Brain microvascular endothelial cell (primary cell): ENCODE results near the gene MMUT.

Experiments
- DNase-seq: peaks from one replicate; pipeline ENCODE4 v3.0.0-alpha.2; 2020
- H3K27ac ChIP-seq: fragments of 250-450 bp; sonication (Bioruptor Pico); 2 replicates; pipeline ENCODE4 v1.5.1; 2020; ENCODE audit warnings: mild to moderate bottlenecking, moderate library complexity
- H3K27me3 ChIP-seq: fragments of 250-450 bp; sonication (Bioruptor Pico); replicated peaks from 2 replicates; pipeline ENCODE4 v1.5.1; 2020; ENCODE audit warnings: mild to moderate bottlenecking
- H3K36me3 ChIP-seq: fragments of 250-450 bp; sonication (Bioruptor Pico); replicated peaks from 2 replicates; pipeline ENCODE4 v1.5.1; 2020; ENCODE audit warnings: mild to moderate bottlenecking
- H3K4me3 ChIP-seq: 2 replicates; pipeline ENCODE4 v1.5.1; 2011; ENCODE audit warnings: low read depth, mild to moderate bottlenecking, control low read depth, low read length, moderate library complexity
- in situ Hi-C: cut with HindIII; loops from 2 replicates; pipeline ENCODE4 v1.10.0; 2017; ENCODE audit warnings: low sequenced_read_pairs, low pct_ligation_motif_present
- TF ChIP-seq, protein P1 (sequence below): IDR thresholded peaks from 2 replicates; pipeline ENCODE4 v1.5.1; 2011; ENCODE audit warnings: low read depth, mild to moderate bottlenecking, moderate library complexity, low read length, control low read depth, inconsistent platforms; ENCODE audit errors: missing control alignments

MMUT gene

DNA sequence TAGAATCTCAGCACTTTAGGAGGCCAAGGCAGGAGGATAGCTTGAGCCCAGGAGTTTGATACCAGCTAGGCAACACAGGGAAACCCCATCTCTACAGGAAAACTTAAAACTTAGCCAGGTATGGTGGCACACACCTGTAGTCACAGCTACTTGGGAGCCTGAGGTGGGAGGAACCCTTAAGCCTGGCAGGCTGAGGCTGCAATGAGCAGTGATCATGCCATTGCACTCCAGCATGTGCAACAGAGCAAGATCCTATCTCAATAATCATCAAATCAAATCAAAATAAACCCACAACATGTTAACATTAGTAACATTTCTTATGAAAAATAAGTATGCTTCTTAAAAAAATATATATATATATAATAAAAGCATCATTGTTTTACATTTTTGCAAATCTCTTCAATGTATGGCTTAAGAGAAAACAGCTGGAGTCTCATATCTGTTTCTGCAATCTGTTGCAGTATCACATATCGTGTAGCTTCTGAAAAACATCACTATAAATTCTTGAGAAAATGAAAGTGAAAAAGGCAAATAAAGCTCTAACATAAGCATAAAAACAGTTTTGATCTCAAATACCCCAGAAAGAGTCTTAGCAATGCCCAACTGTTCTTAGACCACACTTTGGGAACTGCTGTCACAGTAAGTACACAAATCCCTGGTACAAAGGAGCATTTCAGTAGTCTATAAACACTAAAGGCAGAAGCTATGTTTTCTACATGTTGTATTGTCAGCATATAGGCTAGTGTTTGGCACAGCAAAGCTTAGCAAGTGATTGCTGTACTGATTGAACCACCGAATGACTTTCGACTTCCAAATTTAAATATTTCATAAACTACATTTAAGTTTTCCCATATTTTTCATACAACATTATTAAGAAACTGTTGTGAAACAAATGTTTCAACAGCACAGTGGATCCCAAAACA is 8.0 kb downstream of the MMUT start:
- no peak for DNase-seq
- TF ChIP-seq, protein P1, sequence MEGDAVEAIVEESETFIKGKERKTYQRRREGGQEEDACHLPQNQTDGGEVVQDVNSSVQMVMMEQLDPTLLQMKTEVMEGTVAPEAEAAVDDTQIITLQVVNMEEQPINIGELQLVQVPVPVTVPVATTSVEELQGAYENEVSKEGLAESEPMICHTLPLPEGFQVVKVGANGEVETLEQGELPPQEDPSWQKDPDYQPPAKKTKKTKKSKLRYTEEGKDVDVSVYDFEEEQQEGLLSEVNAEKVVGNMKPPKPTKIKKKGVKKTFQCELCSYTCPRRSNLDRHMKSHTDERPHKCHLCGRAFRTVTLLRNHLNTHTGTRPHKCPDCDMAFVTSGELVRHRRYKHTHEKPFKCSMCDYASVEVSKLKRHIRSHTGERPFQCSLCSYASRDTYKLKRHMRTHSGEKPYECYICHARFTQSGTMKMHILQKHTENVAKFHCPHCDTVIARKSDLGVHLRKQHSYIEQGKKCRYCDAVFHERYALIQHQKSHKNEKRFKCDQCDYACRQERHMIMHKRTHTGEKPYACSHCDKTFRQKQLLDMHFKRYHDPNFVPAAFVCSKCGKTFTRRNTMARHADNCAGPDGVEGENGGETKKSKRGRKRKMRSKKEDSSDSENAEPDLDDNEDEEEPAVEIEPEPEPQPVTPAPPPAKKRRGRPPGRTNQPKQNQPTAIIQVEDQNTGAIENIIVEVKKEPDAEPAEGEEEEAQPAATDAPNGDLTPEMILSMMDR: no peak
- H3K27me3 ChIP-seq: no peaks in the 10 kb centered on the region
- H3K27ac ChIP-seq: no peak overlapping the region
- H3K4me3 ChIP-seq: no peak overlapping the region
- peaks cover 2% of the 10 kb centered on the region for H3K36me3 ChIP-seq
- in situ Hi-C loops: no loop called here

DNA sequence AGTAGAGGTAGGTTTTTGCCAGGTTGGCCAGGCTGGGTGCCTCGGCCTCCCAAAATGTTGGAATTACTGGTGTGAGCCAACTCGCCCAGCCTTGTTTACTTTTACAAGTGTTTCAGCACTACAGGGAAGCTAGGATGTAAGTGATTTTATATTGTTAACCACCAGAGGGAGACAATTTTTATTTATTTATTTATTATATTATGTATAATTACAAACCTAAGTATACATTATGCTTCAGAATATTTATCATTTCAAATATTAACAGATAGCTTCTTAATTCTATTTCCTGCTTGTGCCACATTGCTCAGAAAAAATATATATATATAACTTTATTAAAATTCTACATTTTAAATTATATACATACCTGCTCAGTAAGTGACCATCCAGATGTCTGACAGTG is 9.8 kb downstream of the MMUT start:
- no peak for DNase-seq
- in situ Hi-C loops: no loop called here
- peaks cover 2% of the 10 kb centered on the region for H3K36me3 ChIP-seq

DNA sequence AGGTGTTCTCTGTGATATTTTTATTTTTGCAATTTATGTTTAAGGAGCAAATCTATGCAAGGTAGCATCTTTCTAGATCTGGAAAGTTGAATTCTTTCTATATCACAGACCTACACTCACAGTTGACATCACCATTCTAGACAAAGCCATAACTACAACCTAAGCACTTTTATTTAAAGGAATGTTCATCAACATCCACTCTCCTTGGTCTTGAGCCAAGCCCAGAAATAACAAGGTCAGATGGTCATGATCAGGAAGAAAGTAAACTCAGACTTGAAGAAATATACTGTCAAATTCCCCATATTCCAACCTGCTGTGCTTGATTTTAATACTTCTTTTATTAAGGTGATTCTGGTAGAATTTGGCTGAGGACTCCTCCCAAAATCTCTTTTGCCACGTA is 32.2 kb downstream of the MMUT start:
- no peak overlapping the region for H3K4me3 ChIP-seq

More for the DNA sequence above, 9.8 kb downstream of the MMUT start:
- Histone ChIP-seq H3K27ac (no peak overlapping the region), H3K27me3 (no peaks in the 10 kb centered on the region), H3K4me3 (no peak overlapping the region)
- TF ChIP-seq, protein P1: peak; percentile 36

DNA sequence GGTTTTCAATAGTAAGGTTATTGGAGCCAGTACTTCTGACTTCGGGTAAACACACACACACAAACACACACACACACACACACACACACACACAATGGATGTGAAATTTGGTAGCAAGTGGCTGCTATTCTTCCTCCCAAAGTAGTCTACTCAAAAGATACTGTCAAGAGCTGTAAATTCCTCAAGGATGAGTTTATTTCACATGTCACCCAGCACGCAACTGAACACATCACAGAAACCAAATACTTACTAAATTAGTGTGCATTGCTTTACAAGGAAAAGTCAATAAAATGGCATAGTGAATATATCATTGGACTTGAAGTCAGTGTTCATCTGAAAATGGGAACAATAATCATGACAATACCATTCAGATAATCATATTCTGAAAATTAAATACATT is 32.9 kb downstream of the MMUT start:
- DNase-seq: peak; percentile 60
- TF ChIP-seq, protein P1: no peak
- in situ Hi-C loops: no loop called here
- Histone ChIP-seq H3K36me3 (no peaks in the 10 kb centered on the region), H3K27ac (no peak overlapping the region), H3K4me3 (no peak overlapping the region), H3K27me3 (no peaks in the 10 kb centered on the region)

More for the DNA sequence above, 32.2 kb downstream of the MMUT start:
- in situ Hi-C loops: no loop called here
- Histone ChIP-seq H3K27me3 (no peaks in the 10 kb centered on the region), H3K36me3 (no peaks in the 10 kb centered on the region), H3K27ac (no peak overlapping the region)
- no peak for DNase-seq
- TF ChIP-seq, protein P1: no peak

DNA sequence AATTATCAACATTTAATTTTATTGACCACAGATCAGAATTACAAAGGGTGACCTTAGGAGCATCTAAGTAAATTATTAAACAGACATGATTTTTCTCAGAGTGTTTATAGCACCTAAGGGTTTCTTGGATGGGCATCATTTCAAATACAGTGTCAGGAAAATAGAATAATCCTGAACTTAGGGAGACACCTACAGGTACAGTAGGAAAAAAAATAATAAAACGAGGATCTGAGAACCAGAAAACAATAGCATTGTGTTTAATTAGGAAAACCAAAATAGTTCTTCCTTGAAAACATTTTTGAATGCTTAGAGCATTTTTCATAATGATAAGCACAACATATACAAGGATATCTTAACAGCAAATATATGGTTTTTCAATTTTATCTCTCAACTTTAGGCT is 39.2 kb downstream of the MMUT start:
- Histone ChIP-seq H3K36me3 (no peaks in the 10 kb centered on the region), H3K4me3 (no peak overlapping the region), H3K27me3 (no peaks in the 10 kb centered on the region), H3K27ac (no peak overlapping the region)
- TF ChIP-seq, protein P1: no peak
- in situ Hi-C loops: no loop called here
- DNase-seq: no peak
